NB4 (cell line): ENCODE results near the gene ARHGAP24.

Experiments used
- POLR2A ChIP-seq: IDR thresholded peaks from 2 replicates; pipeline ENCODE4 v1.6.1; 2011; ENCODE audit warnings: mild to moderate bottlenecking; ENCODE audit not compliant: insufficient read length; ENCODE audit errors: extremely low read depth
- TF ChIP-seq, protein P1 (sequence below): IDR thresholded peaks from one replicate; pipeline ENCODE4 v1.5.1; 2012; ENCODE audit warnings: low read depth, low read length
- TF ChIP-seq, protein P2 (sequence below): IDR thresholded peaks from 2 replicates; pipeline ENCODE4 v1.6.1; 2011; ENCODE audit warnings: low read depth, low read length

DNA sequence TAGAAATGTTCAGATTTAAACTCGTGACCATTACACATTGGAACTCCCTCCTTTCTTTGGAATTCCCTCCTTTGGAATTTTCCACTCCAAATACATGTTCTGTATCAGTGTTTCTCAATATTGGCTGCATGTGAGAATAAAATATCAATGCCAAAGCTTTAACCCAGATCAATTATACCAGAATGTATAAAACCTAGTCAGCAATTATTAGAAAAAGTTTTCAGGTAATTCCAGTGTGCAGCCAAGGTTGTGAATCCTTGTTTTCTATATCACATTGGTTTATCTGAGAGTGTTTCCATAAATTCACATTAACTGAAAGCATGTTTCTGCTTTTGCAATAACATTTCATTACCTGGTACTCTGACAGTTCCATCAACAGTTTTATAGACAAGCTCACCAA, 490.6 kb downstream of the ARHGAP24 start:
- TF ChIP-seq, protein P1, sequence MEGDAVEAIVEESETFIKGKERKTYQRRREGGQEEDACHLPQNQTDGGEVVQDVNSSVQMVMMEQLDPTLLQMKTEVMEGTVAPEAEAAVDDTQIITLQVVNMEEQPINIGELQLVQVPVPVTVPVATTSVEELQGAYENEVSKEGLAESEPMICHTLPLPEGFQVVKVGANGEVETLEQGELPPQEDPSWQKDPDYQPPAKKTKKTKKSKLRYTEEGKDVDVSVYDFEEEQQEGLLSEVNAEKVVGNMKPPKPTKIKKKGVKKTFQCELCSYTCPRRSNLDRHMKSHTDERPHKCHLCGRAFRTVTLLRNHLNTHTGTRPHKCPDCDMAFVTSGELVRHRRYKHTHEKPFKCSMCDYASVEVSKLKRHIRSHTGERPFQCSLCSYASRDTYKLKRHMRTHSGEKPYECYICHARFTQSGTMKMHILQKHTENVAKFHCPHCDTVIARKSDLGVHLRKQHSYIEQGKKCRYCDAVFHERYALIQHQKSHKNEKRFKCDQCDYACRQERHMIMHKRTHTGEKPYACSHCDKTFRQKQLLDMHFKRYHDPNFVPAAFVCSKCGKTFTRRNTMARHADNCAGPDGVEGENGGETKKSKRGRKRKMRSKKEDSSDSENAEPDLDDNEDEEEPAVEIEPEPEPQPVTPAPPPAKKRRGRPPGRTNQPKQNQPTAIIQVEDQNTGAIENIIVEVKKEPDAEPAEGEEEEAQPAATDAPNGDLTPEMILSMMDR, result no peak
- TF ChIP-seq POLR2A, result no peak
- TF ChIP-seq, protein P2, sequence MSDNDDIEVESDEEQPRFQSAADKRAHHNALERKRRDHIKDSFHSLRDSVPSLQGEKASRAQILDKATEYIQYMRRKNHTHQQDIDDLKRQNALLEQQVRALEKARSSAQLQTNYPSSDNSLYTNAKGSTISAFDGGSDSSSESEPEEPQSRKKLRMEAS, result no peak
